ENCODE data around the gene ZMYND10. TPM values are rescaled to one million over a fixed set of nuclear protein-coding genes. Genes with fewer than 3 reads are reported as not detected.

The ZMYND10 gene
- total RNA-seq: 1 to 10 TPM; 1.2 to 6.1 (median 2.9) TPM
- total RNA-seq (2013): 2.0 TPM
- total RNA-seq: 0.12 to 3.7 (median 0.85) reads per million in 29 experiments

DNA sequence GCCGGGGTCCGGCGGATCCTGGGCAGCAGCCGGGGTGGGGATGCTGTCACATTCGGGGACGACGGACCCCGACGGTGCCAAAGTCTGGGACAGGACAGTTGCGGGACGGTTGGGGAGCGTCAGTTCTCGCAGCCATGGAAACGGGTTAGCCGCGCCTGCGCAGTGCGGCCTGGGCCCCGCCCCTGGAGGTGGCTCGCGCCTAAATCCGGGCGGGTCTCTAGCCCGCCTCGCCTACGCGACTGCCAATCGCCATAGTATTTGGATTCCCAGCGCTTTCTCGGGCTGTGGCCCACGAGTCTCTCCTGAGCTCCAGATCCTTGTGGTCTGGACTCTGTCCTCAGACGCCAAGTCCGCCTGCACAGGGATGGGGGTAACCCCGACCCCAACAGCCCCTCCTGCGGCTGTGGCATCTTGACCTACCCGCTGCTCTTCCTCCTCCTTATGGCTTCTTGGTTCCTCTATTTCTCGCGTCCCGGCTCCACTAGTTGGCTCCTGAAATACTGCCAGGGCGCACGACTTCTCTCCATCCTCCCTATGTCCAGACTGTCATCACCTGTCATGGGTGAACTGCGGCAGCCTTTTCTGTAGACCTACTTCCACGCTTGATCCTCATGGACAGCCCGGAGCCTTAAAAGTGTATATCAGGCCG is at the start of gene ZMYND10:
TSS of gene ZMYND10 (minus strand) at position 147 of the 649 bp plus-strand sequence. CDS start 153 bp downstream, outside the sequence.
- Histone ChIP-seq H3K4me1 (ENCODE audit: control insufficient read depth in 1 of 2, extremely low read depth in 1 of 2, insufficient read depth in 2 of 2, low read length in 2 of 2) (peaks cover 19 to 79% of the 10 kb centered on the region in 2 experiments), H3K9me3 (no peaks in the 10 kb centered on the region), H3K27me3 (replicated peaks in 1 of 2; ENCODE audit: control insufficient read depth in 2 of 2, extremely low read depth in 1 of 2, insufficient read depth in 2 of 2, low read length in 1 of 2) (no peaks in the 10 kb centered on the region), H3K4me3 (ENCODE audit: control insufficient read depth in 1 of 2, extremely low read depth in 1 of 2, low read length in 1 of 2) (peak within 1 kb of the TSS; percentile 20 to 36), H3K27ac (ENCODE audit: low read length) (no peak within 1 kb of the TSS), H3K36me3 (ENCODE audit: control insufficient read depth in 2 of 2, extremely low read depth in 1 of 2, insufficient read depth in 1 of 2, low read length in 1 of 2) (peaks cover 0 to 19% of the 10 kb centered on the region in 2 donors)
- H3K9me3 Mint-ChIP-seq: no peaks in the 10 kb centered on the region
- H3K27ac Mint-ChIP-seq: peak within 1 kb of the TSS; percentile 52 to 58
- peak; percentile 14 to 48 (median 22) for ATAC-seq (replicated peaks in 1 of 4)
- ChIA-PET CTCF (interaction anchor here in 1 of 2 donors (0.6 kb wide), 1 partner anchor 9 kb away, joined by 3 read pairs; no protein-coding TSS in a partner anchor), POLR2A (no interaction called here)
- peak within 1 kb of the TSS; percentile 32 to 74 (median 49) for H3K4me3 Mint-ChIP-seq
- H3K4me1 Mint-ChIP-seq: peaks cover 46 to 66% (median 60%) of the 10 kb centered on the region in 3 donors
- peaks cover 16% of the 10 kb centered on the region for H3K36me3 Mint-ChIP-seq
- H3K27me3 Mint-ChIP-seq: no peaks in the 10 kb centered on the region
- WGBS (ENCODE audit: insufficient coverage): 16% methylated on average over 43 of the region's 45 CpGs
- peak; percentile 30 to 86 (median 65) for DNase-seq

DNA sequence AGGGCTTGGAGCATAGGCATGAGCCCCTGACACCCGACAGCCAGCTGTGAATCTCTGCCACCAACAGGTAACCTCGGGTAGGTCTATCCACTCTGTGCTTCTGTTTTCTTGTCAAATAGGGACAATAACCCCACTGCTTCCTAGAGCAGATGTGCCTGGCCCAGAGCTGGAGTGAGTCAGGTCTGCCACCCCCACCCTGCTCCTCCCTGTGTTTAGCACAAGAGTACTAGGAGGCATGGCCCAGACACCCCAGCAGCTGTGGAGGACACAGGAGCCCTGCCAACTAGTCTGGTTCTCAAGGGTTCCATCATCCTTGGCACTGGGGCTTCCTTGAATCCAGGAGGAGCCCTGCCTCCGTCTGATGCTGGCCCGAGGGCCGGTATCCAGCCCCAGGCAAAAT is 47.5 kb upstream of the ZMYND10 start:
- no peak overlapping the region for H3K27ac ChIP-seq (ENCODE audit: low read length)
- no peaks in the 10 kb centered on the region for H3K4me1 ChIP-seq (ENCODE audit: control insufficient read depth in 1 of 2, extremely low read depth in 1 of 2, insufficient read depth in 2 of 2, low read length in 2 of 2)
- H3K36me3 ChIP-seq (ENCODE audit: control insufficient read depth in 2 of 2, extremely low read depth in 1 of 2, insufficient read depth in 1 of 2, low read length in 1 of 2): no peaks in the 10 kb centered on the region
- 84% methylated on average over 4 of the region's 5 CpGs for WGBS (ENCODE audit: insufficient coverage)
- H3K27me3 ChIP-seq (replicated peaks in 1 of 2; ENCODE audit: control insufficient read depth in 2 of 2, extremely low read depth in 1 of 2, insufficient read depth in 2 of 2, low read length in 1 of 2): no peaks in the 10 kb centered on the region
- ATAC-seq (replicated peaks in 1 of 4) (no peak), DNase-seq (no peak)
- Mint-ChIP-seq H3K36me3 (no peaks in the 10 kb centered on the region), H3K9me3 (no peaks in the 10 kb centered on the region), H3K4me1 (no peaks in the 10 kb centered on the region), H3K27me3 (no peaks in the 10 kb centered on the region), H3K27ac (no peak overlapping the region), H3K4me3 (no peak overlapping the region)
- ChIA-PET CTCF (no interaction called here), POLR2A (no interaction called here)
- no peak overlapping the region for H3K4me3 ChIP-seq (ENCODE audit: control insufficient read depth in 1 of 2, extremely low read depth in 1 of 2, low read length in 1 of 2)
- H3K9me3 ChIP-seq: no peaks in the 10 kb centered on the region

DNA sequence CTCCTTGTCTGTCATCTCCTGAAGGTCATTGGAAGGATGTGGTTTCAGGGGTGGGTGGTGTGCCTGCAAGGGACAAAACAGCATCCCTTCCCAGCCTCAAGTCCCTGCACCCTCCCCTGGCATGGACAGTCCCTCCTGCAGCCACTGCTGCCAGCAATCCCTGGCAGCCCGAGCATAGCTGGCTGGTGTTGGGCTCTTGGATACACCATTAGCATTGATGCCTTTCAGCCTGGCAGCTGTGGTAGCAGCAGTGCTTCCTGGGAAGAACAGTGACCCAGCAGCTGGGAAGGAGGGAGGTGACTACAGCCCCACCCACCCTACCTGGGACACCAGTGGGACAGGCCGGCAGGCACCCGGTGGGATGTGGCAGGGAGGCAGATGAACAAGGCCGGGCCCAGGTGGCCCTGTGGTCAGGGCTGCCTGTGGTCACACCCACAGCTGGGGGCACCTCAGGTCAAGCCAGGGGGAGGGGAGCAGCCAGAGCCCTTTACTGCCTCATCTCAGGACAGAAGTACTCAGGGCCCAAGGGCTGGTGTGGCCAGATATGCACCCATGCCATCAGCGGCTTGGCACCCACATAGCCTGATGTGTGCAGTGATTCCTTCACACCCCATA is 46.7 kb upstream of the ZMYND10 start:
- Mint-ChIP-seq H3K36me3 (no peaks in the 10 kb centered on the region), H3K4me3 (no peak overlapping the region), H3K27ac (no peak overlapping the region), H3K9me3 (no peaks in the 10 kb centered on the region), H3K27me3 (no peaks in the 10 kb centered on the region), H3K4me1 (no peaks in the 10 kb centered on the region)
- no peak overlapping the region for H3K4me3 ChIP-seq (ENCODE audit: control insufficient read depth in 1 of 2, extremely low read depth in 1 of 2, low read length in 1 of 2)
- DNase-seq (no peak), ATAC-seq (replicated peaks in 1 of 4) (no peak)
- peaks cover 0 to 2% of the 10 kb centered on the region in 2 experiments for H3K27me3 ChIP-seq (replicated peaks in 1 of 2; ENCODE audit: control insufficient read depth in 2 of 2, extremely low read depth in 1 of 2, insufficient read depth in 2 of 2, low read length in 1 of 2)
- ChIA-PET CTCF (no interaction called here), POLR2A (no interaction called here)
- no peaks in the 10 kb centered on the region for H3K9me3 ChIP-seq
- no peaks in the 10 kb centered on the region for H3K36me3 ChIP-seq (ENCODE audit: control insufficient read depth in 2 of 2, extremely low read depth in 1 of 2, insufficient read depth in 1 of 2, low read length in 1 of 2)
- WGBS (ENCODE audit: insufficient coverage): 61% methylated on average over 3 of the region's 5 CpGs
- no peaks in the 10 kb centered on the region for H3K4me1 ChIP-seq (ENCODE audit: control insufficient read depth in 1 of 2, extremely low read depth in 1 of 2, insufficient read depth in 2 of 2, low read length in 2 of 2)
- no peak overlapping the region for H3K27ac ChIP-seq (ENCODE audit: low read length)

DNA sequence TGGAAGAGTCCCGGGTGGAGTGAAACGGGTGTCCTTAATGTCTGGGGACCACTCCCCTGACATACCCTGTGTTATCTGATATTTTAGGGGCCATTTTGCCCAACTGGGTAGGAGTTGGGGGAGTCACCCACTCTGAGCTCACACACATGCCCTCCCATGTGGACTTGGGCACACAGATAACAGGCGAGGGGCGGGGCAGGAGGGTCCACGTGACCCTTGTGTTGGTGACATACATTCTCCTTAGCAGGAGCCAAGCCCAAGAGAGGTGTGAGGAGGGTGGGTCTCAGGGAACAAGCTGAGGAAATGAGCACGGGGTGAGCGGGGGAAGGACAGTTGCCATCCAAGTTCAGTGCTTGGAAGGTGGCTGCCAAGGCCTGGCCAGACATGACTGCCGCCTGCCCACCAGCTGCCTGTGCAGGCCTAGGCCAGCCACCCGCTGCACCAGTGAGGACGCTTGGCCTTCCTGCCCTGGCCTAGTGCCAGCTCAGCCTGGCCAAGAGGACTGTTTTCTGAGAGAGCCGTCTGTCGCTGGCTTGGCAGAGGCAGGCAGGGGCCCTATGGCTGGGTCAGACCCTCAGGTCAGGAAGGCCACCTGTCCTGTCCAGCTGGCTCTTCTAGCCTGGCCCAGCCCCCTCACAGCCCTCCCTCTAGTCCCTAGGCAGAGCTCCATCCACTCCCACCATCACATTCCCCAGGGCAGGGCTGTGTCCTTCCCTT is 45.1 kb upstream of the ZMYND10 start:
- H3K9me3 ChIP-seq: no peaks in the 10 kb centered on the region
- no peaks in the 10 kb centered on the region for H3K4me1 ChIP-seq (ENCODE audit: control insufficient read depth in 1 of 2, extremely low read depth in 1 of 2, insufficient read depth in 2 of 2, low read length in 2 of 2)
- no peaks in the 10 kb centered on the region for H3K36me3 ChIP-seq (ENCODE audit: control insufficient read depth in 2 of 2, extremely low read depth in 1 of 2, insufficient read depth in 1 of 2, low read length in 1 of 2)
- H3K4me1 Mint-ChIP-seq: no peaks in the 10 kb centered on the region
- POLR2A ChIA-PET: interaction anchor here in 1 of 2 donors (0.6 kb wide), 1 partner anchor 373 kb away, joined by 3 read pairs; no protein-coding TSS in a partner anchor
- peaks cover 0 to 3% of the 10 kb centered on the region in 2 experiments for H3K27me3 ChIP-seq (replicated peaks in 1 of 2; ENCODE audit: control insufficient read depth in 2 of 2, extremely low read depth in 1 of 2, insufficient read depth in 2 of 2, low read length in 1 of 2)
- CTCF ChIA-PET: no interaction called here
- no peak overlapping the region for H3K27ac ChIP-seq (ENCODE audit: low read length)
- no peak overlapping the region for H3K27ac Mint-ChIP-seq
- no peaks in the 10 kb centered on the region for H3K36me3 Mint-ChIP-seq
- H3K9me3 Mint-ChIP-seq: no peaks in the 10 kb centered on the region
- DNase-seq: no peak
- WGBS (ENCODE audit: insufficient coverage): 88% methylated on average over 10 of the region's 12 CpGs
- no peaks in the 10 kb centered on the region for H3K27me3 Mint-ChIP-seq
- H3K4me3 Mint-ChIP-seq: no peak overlapping the region
- no peak for ATAC-seq (replicated peaks in 1 of 4)
- H3K4me3 ChIP-seq (ENCODE audit: control insufficient read depth in 1 of 2, extremely low read depth in 1 of 2, low read length in 1 of 2): no peak overlapping the region

DNA sequence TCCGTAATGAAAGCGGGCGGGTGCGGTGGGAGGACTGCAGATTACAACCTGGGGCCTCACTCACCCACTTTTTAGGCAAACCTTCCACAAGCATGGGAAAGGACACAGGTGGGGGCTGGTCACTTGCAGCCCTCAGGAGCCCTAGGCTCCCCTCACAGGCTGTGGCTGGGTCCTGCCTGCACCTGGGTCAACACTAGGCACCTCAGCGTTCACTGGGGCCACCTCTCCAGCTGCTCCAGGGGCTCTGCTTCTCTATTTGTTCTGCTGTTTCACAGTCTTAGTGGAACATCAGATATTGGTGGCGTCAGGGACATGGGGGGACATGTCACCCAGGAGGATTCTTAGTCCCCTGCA is 43.9 kb upstream of the ZMYND10 start:
- H3K27me3 ChIP-seq (replicated peaks in 1 of 2; ENCODE audit: control insufficient read depth in 2 of 2, extremely low read depth in 1 of 2, insufficient read depth in 2 of 2, low read length in 1 of 2): peaks cover 0 to 3% of the 10 kb centered on the region in 2 experiments
- H3K36me3 ChIP-seq (ENCODE audit: control insufficient read depth in 2 of 2, extremely low read depth in 1 of 2, insufficient read depth in 1 of 2, low read length in 1 of 2): no peaks in the 10 kb centered on the region
- Mint-ChIP-seq H3K4me1 (no peaks in the 10 kb centered on the region), H3K27me3 (no peaks in the 10 kb centered on the region), H3K9me3 (no peaks in the 10 kb centered on the region), H3K4me3 (no peak overlapping the region), H3K36me3 (no peaks in the 10 kb centered on the region), H3K27ac (no peak overlapping the region)
- H3K27ac ChIP-seq (ENCODE audit: low read length): no peak overlapping the region
- DNase-seq (no peak), ATAC-seq (replicated peaks in 1 of 4) (no peak)
- ChIA-PET POLR2A (no interaction called here), CTCF (no interaction called here)
- H3K9me3 ChIP-seq: no peaks in the 10 kb centered on the region
- no peak overlapping the region for H3K4me3 ChIP-seq (ENCODE audit: control insufficient read depth in 1 of 2, extremely low read depth in 1 of 2, low read length in 1 of 2)
- H3K4me1 ChIP-seq (ENCODE audit: control insufficient read depth in 1 of 2, extremely low read depth in 1 of 2, insufficient read depth in 2 of 2, low read length in 2 of 2): no peaks in the 10 kb centered on the region
- WGBS (ENCODE audit: insufficient coverage): 92% methylated on average over 4 of the region's 6 CpGs

DNA sequence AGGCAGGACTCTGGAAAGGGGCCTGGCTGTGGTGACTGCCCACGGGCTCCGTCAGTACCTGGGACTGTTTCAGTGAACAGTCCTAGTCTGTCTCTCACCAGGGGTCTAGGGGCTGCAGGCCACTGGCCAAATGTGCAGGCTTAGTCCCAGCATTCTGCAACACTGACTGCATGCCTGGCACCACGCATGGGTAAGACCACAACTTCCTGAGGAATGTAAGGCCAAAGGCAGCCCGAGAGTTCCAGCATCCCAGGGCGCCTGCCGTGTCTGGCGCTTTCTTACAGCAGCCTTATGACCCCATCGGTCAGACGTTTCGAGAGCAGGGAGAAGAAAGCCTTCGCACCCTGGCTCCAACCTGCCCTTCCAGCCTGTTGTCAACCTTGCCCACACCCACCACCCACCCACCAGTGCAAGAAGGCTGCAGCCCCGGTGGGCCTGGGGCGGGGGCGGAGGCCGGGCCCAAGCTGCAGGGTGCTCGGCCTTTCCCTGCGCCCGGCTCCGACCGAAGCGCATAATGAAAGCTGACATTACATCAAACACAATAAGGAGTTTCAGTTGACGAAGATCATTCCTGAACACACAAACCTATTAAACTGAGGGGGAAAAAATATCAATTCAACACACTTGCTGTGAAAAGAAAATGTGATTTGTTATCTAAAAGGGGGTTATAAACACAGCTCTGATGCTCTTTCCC is 43.3 kb upstream of the ZMYND10 start:
- no peak overlapping the region for H3K4me3 Mint-ChIP-seq
- H3K4me1 Mint-ChIP-seq: no peaks in the 10 kb centered on the region
- Histone ChIP-seq H3K27me3 (replicated peaks in 1 of 2; ENCODE audit: control insufficient read depth in 2 of 2, extremely low read depth in 1 of 2, insufficient read depth in 2 of 2, low read length in 1 of 2) (peaks cover 0 to 3% of the 10 kb centered on the region in 2 experiments), H3K9me3 (no peaks in the 10 kb centered on the region), H3K27ac (ENCODE audit: low read length) (no peak overlapping the region), H3K36me3 (ENCODE audit: control insufficient read depth in 2 of 2, extremely low read depth in 1 of 2, insufficient read depth in 1 of 2, low read length in 1 of 2) (no peaks in the 10 kb centered on the region), H3K4me1 (ENCODE audit: control insufficient read depth in 1 of 2, extremely low read depth in 1 of 2, insufficient read depth in 2 of 2, low read length in 2 of 2) (no peaks in the 10 kb centered on the region), H3K4me3 (ENCODE audit: control insufficient read depth in 1 of 2, extremely low read depth in 1 of 2, low read length in 1 of 2) (no peak overlapping the region)
- CTCF ChIA-PET: no interaction called here
- no peaks in the 10 kb centered on the region for H3K9me3 Mint-ChIP-seq
- POLR2A ChIA-PET: no interaction called here
- no peaks in the 10 kb centered on the region for H3K36me3 Mint-ChIP-seq
- ATAC-seq (replicated peaks in 1 of 4): no peak
- H3K27me3 Mint-ChIP-seq: no peaks in the 10 kb centered on the region
- no peak overlapping the region for H3K27ac Mint-ChIP-seq
- no peak for DNase-seq
- 55% methylated on average over 3 of the region's 22 CpGs for WGBS (ENCODE audit: insufficient coverage)
